Measurements from ENCODE around the gene TTC21A. TPM values are rescaled to one million over a fixed set of nuclear protein-coding genes. Genes with fewer than 3 reads are reported as not detected.

The TTC21A gene
- total and polyA plus RNA-seq, 7 donors = 0.60 to 7.1 (median 4.3) TPM

- intact Hi-C loops (cut with DNase I) = no loop called here
Observed at GRCh38 chr3:39065197-39065596, 42.3 kb upstream of the TTC21A start.

GRCh38 chr3:39067286-39067685 lies 40.2 kb upstream of the TTC21A start:
- no peaks in the 10 kb centered on the region for H3K4me1 ChIP-seq
- no peak for TF ChIP-seq POLR2A (IDR thresholded peaks at IDR 0.05)
- no peak for TF ChIP-seq POLR2AphosphoS5 (IDR thresholded peaks at IDR 0.05)
- no peak for TF ChIP-seq CTCF (IDR thresholded peaks at IDR 0.05)
- no peak for TF ChIP-seq EP300 (IDR thresholded peaks at IDR 0.05)
- no peak overlapping the region for H3K4me3 ChIP-seq
- DNase-seq = no peak
- no peaks in the 10 kb centered on the region for H3K27me3 ChIP-seq
- WGBS, 2 donors = 72 to 78% methylated on average over 1 of the region's 1 CpG
- intact Hi-C loops (cut with DNase I) = no loop called here
- H3K9me3 ChIP-seq = no peaks in the 10 kb centered on the region
- H3K27ac ChIP-seq = no peak overlapping the region
- H3K36me3 ChIP-seq = peaks cover 6 to 67% (median 7%) of the 10 kb centered on the region in 4 donors

More at GRCh38 chr3:39065197-39065596, 42.3 kb upstream of the TTC21A start:
- H3K9me3 ChIP-seq = no peaks in the 10 kb centered on the region
- peaks cover 0 to 49% (median 6%) of the 10 kb centered on the region in 4 donors for H3K36me3 ChIP-seq
- H3K4me1 ChIP-seq = no peaks in the 10 kb centered on the region
- no peak overlapping the region for H3K4me3 ChIP-seq
- no peak overlapping the region for H3K27ac ChIP-seq
- H3K27me3 ChIP-seq = no peaks in the 10 kb centered on the region
- no peak for DNase-seq
- WGBS, 2 donors = 13 to 21% methylated on average over 1 of the region's 1 CpG
- TF ChIP-seq POLR2A (IDR thresholded peaks at IDR 0.05) (no peak), CTCF (IDR thresholded peaks at IDR 0.05) (no peak), EP300 (IDR thresholded peaks at IDR 0.05) (no peak), POLR2AphosphoS5 (IDR thresholded peaks at IDR 0.05) (no peak)

- H3K9me3 ChIP-seq = no peaks in the 10 kb centered on the region
- intact Hi-C loops (cut with DNase I) = no loop called here
- TF ChIP-seq EP300 (IDR thresholded peaks at IDR 0.05) (no peak), POLR2A (IDR thresholded peaks at IDR 0.05) (no peak), POLR2AphosphoS5 (IDR thresholded peaks at IDR 0.05) (no peak), CTCF (IDR thresholded peaks at IDR 0.05) (no peak)
- H3K36me3 ChIP-seq = peaks cover 6 to 79% (median 7%) of the 10 kb centered on the region in 4 donors
- no peaks in the 10 kb centered on the region for H3K4me1 ChIP-seq
- no peak overlapping the region for H3K27ac ChIP-seq
- no peak for DNase-seq
- 89 to 92% methylated on average over 3 of the region's 3 CpGs for WGBS, 2 donors
- H3K27me3 ChIP-seq = no peaks in the 10 kb centered on the region
- H3K4me3 ChIP-seq = no peak overlapping the region
Observed at GRCh38 chr3:39068556-39068955, 38.9 kb upstream of the TTC21A start.

- no peak overlapping the region for H3K4me3 ChIP-seq
- H3K36me3 ChIP-seq = peaks cover 9 to 94% (median 35%) of the 10 kb centered on the region in 4 donors
- intact Hi-C loops (cut with DNase I) = no loop called here
- H3K9me3 ChIP-seq = no peaks in the 10 kb centered on the region
- no peak overlapping the region for H3K27ac ChIP-seq
- no peak for DNase-seq
- H3K27me3 ChIP-seq = no peaks in the 10 kb centered on the region
- TF ChIP-seq POLR2A (IDR thresholded peaks at IDR 0.05) (no peak), CTCF (IDR thresholded peaks at IDR 0.05) (no peak), POLR2AphosphoS5 (IDR thresholded peaks at IDR 0.05) (no peak), EP300 (IDR thresholded peaks at IDR 0.05) (no peak)
- no peaks in the 10 kb centered on the region for H3K4me1 ChIP-seq
- 90 to 95% methylated on average over 10 of the region's 10 CpGs for WGBS, 2 donors
Observed at GRCh38 chr3:39075910-39076309, 31.6 kb upstream of the TTC21A start.

GRCh38 chr3:39079530-39079929 lies 27.9 kb upstream of the TTC21A start:
- no peak for DNase-seq
- Histone ChIP-seq H3K9me3 (no peaks in the 10 kb centered on the region), H3K36me3 (peaks cover 9 to 82% (median 31%) of the 10 kb centered on the region in 4 donors), H3K27me3 (no peaks in the 10 kb centered on the region), H3K27ac (no peak overlapping the region), H3K4me1 (no peaks in the 10 kb centered on the region), H3K4me3 (no peak overlapping the region)
- no peak for TF ChIP-seq CTCF (IDR thresholded peaks at IDR 0.05)
- no peak for TF ChIP-seq POLR2AphosphoS5 (IDR thresholded peaks at IDR 0.05)
- no peak for TF ChIP-seq EP300 (IDR thresholded peaks at IDR 0.05)
- TF ChIP-seq POLR2A (IDR thresholded peaks at IDR 0.05) = no peak
- intact Hi-C loops (cut with DNase I) = no loop called here

All from sigmoid colon (tissue), 7 donors.